ENCODE results near the gene AGBL5.

DNA sequence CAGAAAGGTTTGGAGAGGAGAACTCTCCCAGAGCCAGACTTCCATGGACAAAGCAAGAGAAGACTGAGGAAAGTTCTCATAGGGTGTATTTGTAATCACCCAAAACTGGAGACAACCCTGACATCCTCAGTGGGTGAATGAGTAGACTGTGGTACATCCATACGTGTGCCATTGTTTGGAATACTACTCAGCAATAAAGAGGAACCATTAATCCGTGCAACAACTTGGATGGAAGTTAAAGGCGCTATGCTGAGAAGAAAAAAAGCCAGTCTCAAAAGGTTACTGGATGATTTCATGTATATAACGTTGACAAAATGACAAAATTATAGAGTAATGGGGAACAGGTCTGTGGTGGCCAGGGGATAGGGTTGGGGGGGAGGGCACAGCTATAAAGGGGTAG, 42.8 kb upstream of the AGBL5 start:
- TF ChIP-seq POLR2A (IDR thresholded peaks at IDR 0.05; ENCODE audit: low read length): no peak
- TF ChIP-seq GATA1 (IDR thresholded peaks at IDR 0.05; ENCODE audit: low read depth, low read length): no peak
